Measurements from ENCODE around the gene FBXO47.

The FBXO47 gene

DNA sequence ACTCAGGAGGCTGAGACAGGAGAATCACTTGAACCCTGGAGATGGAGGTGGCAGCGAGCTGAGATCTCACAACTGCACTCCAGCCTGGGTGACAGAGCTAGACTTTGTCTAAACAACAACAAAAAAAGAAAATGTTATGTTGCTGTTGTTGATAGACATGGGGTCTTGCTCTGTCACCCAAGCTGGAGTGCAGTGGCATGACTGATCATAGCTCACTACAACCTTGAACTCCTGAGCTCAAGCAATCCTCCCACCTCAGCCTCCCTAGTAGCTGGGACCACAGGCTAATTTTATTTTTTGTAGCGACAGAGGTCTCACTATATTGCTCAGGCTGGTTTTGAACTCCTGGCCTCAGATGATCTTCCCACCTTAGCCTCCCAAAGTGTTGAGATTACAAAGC lies 20.0 kb downstream of the FBXO47 start:
- H3K4me1 ChIP-seq (ENCODE audit: control insufficient read depth, low read length) = peaks cover 15% of the 10 kb centered on the region
- H3K27me3 ChIP-seq (ENCODE audit: control insufficient read depth, low read length) = no peaks in the 10 kb centered on the region

GRCh38 chr17:38943607-38944006 lies 23.6 kb downstream of the FBXO47 start:
- Histone ChIP-seq H3K36me3 (ENCODE audit: control insufficient read depth, low read length) (no peaks in the 10 kb centered on the region), H3K9me2 (replicated peaks; ENCODE audit: control insufficient read depth, low read length) (no peaks in the 10 kb centered on the region), H4K20me1 (ENCODE audit: control insufficient read depth, insufficient read depth, low read depth, low read length) (no peaks in the 10 kb centered on the region), H3K27ac (ENCODE audit: low read depth, low read length) (no peak overlapping the region), H3K79me2 (ENCODE audit: control insufficient read depth, low read length) (no peaks in the 10 kb centered on the region), H3F3A (ENCODE audit: control insufficient read depth, insufficient read depth) (peaks cover 9% of the 10 kb centered on the region; the same call in 1 of the 2 replicates), H3K4me1 (ENCODE audit: control insufficient read depth, low read length) (peaks cover 17% of the 10 kb centered on the region), H3K4me2 (ENCODE audit: low read length) (peak overlapping the region; percentile 49), H3K4me3 (ENCODE audit: low read length) (no peak overlapping the region), H3K9me3 (ENCODE audit: control insufficient read depth, insufficient read depth, low read length) (no peaks in the 10 kb centered on the region), H3K27me3 (ENCODE audit: control insufficient read depth, low read length) (no peaks in the 10 kb centered on the region)
- TF ChIP-seq, protein P1, sequence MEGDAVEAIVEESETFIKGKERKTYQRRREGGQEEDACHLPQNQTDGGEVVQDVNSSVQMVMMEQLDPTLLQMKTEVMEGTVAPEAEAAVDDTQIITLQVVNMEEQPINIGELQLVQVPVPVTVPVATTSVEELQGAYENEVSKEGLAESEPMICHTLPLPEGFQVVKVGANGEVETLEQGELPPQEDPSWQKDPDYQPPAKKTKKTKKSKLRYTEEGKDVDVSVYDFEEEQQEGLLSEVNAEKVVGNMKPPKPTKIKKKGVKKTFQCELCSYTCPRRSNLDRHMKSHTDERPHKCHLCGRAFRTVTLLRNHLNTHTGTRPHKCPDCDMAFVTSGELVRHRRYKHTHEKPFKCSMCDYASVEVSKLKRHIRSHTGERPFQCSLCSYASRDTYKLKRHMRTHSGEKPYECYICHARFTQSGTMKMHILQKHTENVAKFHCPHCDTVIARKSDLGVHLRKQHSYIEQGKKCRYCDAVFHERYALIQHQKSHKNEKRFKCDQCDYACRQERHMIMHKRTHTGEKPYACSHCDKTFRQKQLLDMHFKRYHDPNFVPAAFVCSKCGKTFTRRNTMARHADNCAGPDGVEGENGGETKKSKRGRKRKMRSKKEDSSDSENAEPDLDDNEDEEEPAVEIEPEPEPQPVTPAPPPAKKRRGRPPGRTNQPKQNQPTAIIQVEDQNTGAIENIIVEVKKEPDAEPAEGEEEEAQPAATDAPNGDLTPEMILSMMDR (IDR thresholded peaks at IDR 0.05; ENCODE audit: low read depth, low read length, poor library complexity, severe bottlenecking) = no peak
- TF ChIP-seq EZH2phosphoT487 (IDR thresholded peaks at IDR 0.05; ENCODE audit: borderline replicate concordance, low read length) = no peak

More for the DNA sequence above, 20.0 kb downstream of the FBXO47 start:
- Histone ChIP-seq H3K79me2 (ENCODE audit: control insufficient read depth, low read length) (no peaks in the 10 kb centered on the region), H3K36me3 (ENCODE audit: control insufficient read depth, low read length) (no peaks in the 10 kb centered on the region), H3K4me2 (ENCODE audit: low read length) (no peak overlapping the region), H4K20me1 (ENCODE audit: control insufficient read depth, insufficient read depth, low read depth, low read length) (no peaks in the 10 kb centered on the region), H3K27ac (ENCODE audit: low read depth, low read length) (no peak overlapping the region), H3K4me3 (ENCODE audit: low read length) (no peak overlapping the region), H3K9me3 (ENCODE audit: control insufficient read depth, insufficient read depth, low read length) (no peaks in the 10 kb centered on the region), H3F3A (ENCODE audit: control insufficient read depth, insufficient read depth) (peaks cover 9% of the 10 kb centered on the region; the same call in 1 of the 2 replicates), H3K9me2 (replicated peaks; ENCODE audit: control insufficient read depth, low read length) (no peaks in the 10 kb centered on the region)
- TF ChIP-seq, protein P1 (IDR thresholded peaks at IDR 0.05; ENCODE audit: low read depth, low read length, poor library complexity, severe bottlenecking) = no peak
- no peak for TF ChIP-seq EZH2phosphoT487 (IDR thresholded peaks at IDR 0.05; ENCODE audit: borderline replicate concordance, low read length)

- Histone ChIP-seq H3K9me3 (ENCODE audit: control insufficient read depth, insufficient read depth, low read length) (no peaks in the 10 kb centered on the region), H3K36me3 (ENCODE audit: control insufficient read depth, low read length) (no peaks in the 10 kb centered on the region), H4K20me1 (ENCODE audit: control insufficient read depth, insufficient read depth, low read depth, low read length) (no peaks in the 10 kb centered on the region), H3K27ac (ENCODE audit: low read depth, low read length) (peak overlapping the region; percentile 44), H3F3A (ENCODE audit: control insufficient read depth, insufficient read depth) (peaks cover 9% of the 10 kb centered on the region; the same call in 1 of the 2 replicates), H3K79me2 (ENCODE audit: control insufficient read depth, low read length) (no peaks in the 10 kb centered on the region), H3K4me3 (ENCODE audit: low read length) (peak overlapping the region; percentile 30), H3K4me1 (ENCODE audit: control insufficient read depth, low read length) (peaks cover 21% of the 10 kb centered on the region), H3K4me2 (ENCODE audit: low read length) (peak overlapping the region; percentile 63), H3K9me2 (replicated peaks; ENCODE audit: control insufficient read depth, low read length) (no peaks in the 10 kb centered on the region), H3K27me3 (ENCODE audit: control insufficient read depth, low read length) (no peaks in the 10 kb centered on the region)
- no peak for TF ChIP-seq EZH2phosphoT487 (IDR thresholded peaks at IDR 0.05; ENCODE audit: borderline replicate concordance, low read length)
- TF ChIP-seq, protein P1 (IDR thresholded peaks at IDR 0.05; ENCODE audit: low read depth, low read length, poor library complexity, severe bottlenecking) = no peak
These were observed 24.4 kb downstream of the FBXO47 start for GRCh38 chr17:38942696-38943334.
